HepG2 (cell line): ENCODE measurements around the gene MAP2K7. TPM values are rescaled to one million over a fixed set of nuclear protein-coding genes. Genes with fewer than 3 reads are reported as not detected.
A peak's percentile ranks its signal among the peaks of the same experiment; 100 is the strongest.

Experiments
- CBX5 ChIP-seq: sonication (generic); formaldehyde crosslinking; IDR thresholded peaks from 2 replicates; pipeline ENCODE4 v1.4.0; 2020; ENCODE audit warnings: missing genetic modification reagents, borderline replicate concordance
- GTF2F1 ChIP-seq: fragments of 150-350 bp; IDR thresholded peaks from 2 replicates; pipeline ENCODE4 v1.6.1; 2014; ENCODE audit warnings: low read length
- MAFK ChIP-seq, 2 experiments: IDR thresholded peaks in 1 of 2; conservative IDR thresholded peaks in 1 of 2; 2 replicates each; pipeline ENCODE4 v1.6.1; 2011; ENCODE audit warnings: improper control_type of control experiment in 2 of 2, low read length in 2 of 2
- NFE2L1 ChIP-seq: sonication (generic); formaldehyde crosslinking; IDR thresholded peaks from 2 replicates; pipeline ENCODE4 v1.4.0; 2020; ENCODE audit warnings: missing genetic modification reagents, mild to moderate bottlenecking, borderline replicate concordance
- PAF1 ChIP-seq: IDR thresholded peaks from 2 replicates; pipeline ENCODE4 v1.6.1; 2016; ENCODE audit warnings: missing genetic modification reagents, missing compliant biosample characterization
- PCBP2 ChIP-seq: fragments of 200-400 bp; formaldehyde crosslinking; optimal IDR thresholded peaks from 2 replicates; pipeline ENCODE3; 2018; ENCODE audit warnings: low read length, low read depth; ENCODE audit not compliant: poor library complexity, severe bottlenecking
- SOX6 ChIP-seq, 2 experiments: fragments of 450-650 bp in 1 of 2; sonication (generic) in 1 of 2; formaldehyde crosslinking in 1 of 2; IDR thresholded peaks; 2 replicates each; pipeline versions ENCODE4 v1.4.0 to v1.6.1; 2017 to 2020; ENCODE audit warnings: antibody characterized with exemption in 1 of 2, mild to moderate bottlenecking in 1 of 2, missing genetic modification reagents in 1 of 2
- ZFP1 ChIP-seq: IDR thresholded peaks from 2 replicates; pipeline ENCODE4 v1.6.1; 2016
- ZNF230 ChIP-seq: sonication (generic); formaldehyde crosslinking; IDR thresholded peaks from 2 replicates; pipeline ENCODE4 v1.4.0; 2020; ENCODE audit warnings: mild to moderate bottlenecking, missing genetic modification reagents
- ZNF432 ChIP-seq: sonication (generic); formaldehyde crosslinking; IDR thresholded peaks from 2 replicates; pipeline ENCODE4 v1.5.0; 2020; ENCODE audit warnings: missing genetic modification reagents, mild to moderate bottlenecking, borderline replicate concordance
- ZNF577 ChIP-seq: sonication (generic); formaldehyde crosslinking; IDR thresholded peaks from 2 replicates; pipeline ENCODE4 v1.4.0; 2020; ENCODE audit warnings: mild to moderate bottlenecking, low read depth, missing genetic modification reagents, borderline replicate concordance
- ZNF597 ChIP-seq: sonication (generic); formaldehyde crosslinking; IDR thresholded peaks from 2 replicates; pipeline ENCODE4 v1.5.0; 2020; ENCODE audit warnings: missing genetic modification reagents
- ZNF839 ChIP-seq: sonication (generic); formaldehyde crosslinking; IDR thresholded peaks from 2 replicates; pipeline ENCODE4 v1.4.0; 2020; ENCODE audit warnings: missing genetic modification reagents, mild to moderate bottlenecking, borderline replicate concordance
- polyA plus RNA-seq, 8 experiments: library from polyadenylated mRNA; depleted of rRNA in 3 of 8; stranded (reverse) in 7 of 8; unstranded in 1 of 8; fragments of >200 nt; fragmentation: Illumina TruSeq in 4 of 8; extraction: Trizol in 4 of 8; gene quantifications; 2 replicates each; pipeline versions ENCODE4 v1.2.1 to v1.2.3, GENCODE V29; 2011 to 2016; ENCODE audit warnings: low read depth in 4 of 8, missing spikeins in 1 of 8, mixed read lengths in 1 of 8; ENCODE audit not compliant: insufficient read depth in 1 of 8
- total RNA-seq, 5 experiments: library from RNA; depleted of rRNA; stranded (reverse); fragments of >200 nt; fragmentation: Illumina TruSeq; extraction: Trizol; gene quantifications; 2 replicates each; pipeline ENCODE4 v1.2.3, GENCODE V29; 2016; ENCODE audit warnings: low read depth in 1 of 5
- TF ChIP-seq, protein P1 (sequence below): sonication (generic); formaldehyde crosslinking; IDR thresholded peaks from 2 replicates; pipeline ENCODE4 v1.4.0; 2020; ENCODE audit warnings: missing genetic modification reagents
- TF ChIP-seq, protein P2 (sequence below): sonication (generic); formaldehyde crosslinking; IDR thresholded peaks from 2 replicates; pipeline ENCODE4 v1.5.0; 2020; ENCODE audit warnings: mild to moderate bottlenecking, missing genetic modification reagents, borderline replicate concordance
- TF ChIP-seq, protein P3 (sequence below): conservative IDR thresholded peaks from 2 replicates; pipeline ENCODE4 v1.6.1; 2018; ENCODE audit warnings: missing genetic modification reagents
- TF ChIP-seq, protein P4 (sequence below): sonication (generic); formaldehyde crosslinking; IDR thresholded peaks from 2 replicates; pipeline ENCODE4 v1.8.0; 2022; ENCODE audit warnings: mild to moderate bottlenecking, missing genetic modification reagents, moderate library complexity

Gene MAP2K7
- total and polyA plus RNA-seq, 2 of the 13 experiments (the other 11 are each of a cell fraction or from before 2014, with no cell fraction given): 9.0 to 10.8 TPM

DNA sequence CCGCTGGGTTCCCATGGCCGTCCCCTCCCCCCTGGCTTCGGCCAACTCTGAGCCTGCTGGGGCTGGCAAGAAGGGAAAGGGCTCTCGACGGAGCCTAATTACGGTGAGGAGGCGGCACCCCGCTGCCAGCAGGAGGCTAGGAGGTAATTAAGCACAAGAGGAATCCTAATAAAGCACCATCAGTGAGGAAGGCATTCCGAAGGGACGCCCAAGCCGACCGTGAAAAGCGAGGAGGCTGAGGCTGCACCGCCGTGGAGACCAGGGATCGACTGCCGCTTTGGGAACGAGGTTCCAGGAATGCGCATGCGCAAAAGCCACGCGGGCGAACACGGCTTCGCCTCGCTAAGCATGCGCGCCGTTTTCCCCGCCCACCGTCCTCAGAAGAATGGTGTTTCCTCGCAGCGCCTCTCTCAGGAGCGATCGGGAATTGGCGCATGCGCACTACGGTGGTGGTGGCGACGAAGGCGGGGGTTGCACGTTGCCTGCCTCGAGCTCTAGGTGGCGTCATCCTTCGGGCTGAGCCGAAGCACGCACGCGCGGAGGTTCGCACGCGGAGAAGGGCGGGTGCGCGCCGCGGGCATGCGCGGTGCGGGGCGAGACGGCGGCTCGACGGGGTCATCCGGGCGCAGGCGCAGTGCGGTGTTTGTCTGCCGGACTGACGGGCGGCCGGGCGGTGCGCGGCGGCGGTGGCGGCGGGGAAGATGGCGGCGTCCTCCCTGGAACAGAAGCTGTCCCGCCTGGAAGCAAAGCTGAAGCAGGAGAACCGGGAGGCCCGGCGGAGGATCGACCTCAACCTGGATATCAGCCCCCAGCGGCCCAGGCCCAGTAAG lies at the start of gene MAP2K7 (continued):
- TF ChIP-seq ZNF230: 0 out of 2 replicates have a peak, but pooled peaks have one; percentile 71
- TF ChIP-seq, protein P1, sequence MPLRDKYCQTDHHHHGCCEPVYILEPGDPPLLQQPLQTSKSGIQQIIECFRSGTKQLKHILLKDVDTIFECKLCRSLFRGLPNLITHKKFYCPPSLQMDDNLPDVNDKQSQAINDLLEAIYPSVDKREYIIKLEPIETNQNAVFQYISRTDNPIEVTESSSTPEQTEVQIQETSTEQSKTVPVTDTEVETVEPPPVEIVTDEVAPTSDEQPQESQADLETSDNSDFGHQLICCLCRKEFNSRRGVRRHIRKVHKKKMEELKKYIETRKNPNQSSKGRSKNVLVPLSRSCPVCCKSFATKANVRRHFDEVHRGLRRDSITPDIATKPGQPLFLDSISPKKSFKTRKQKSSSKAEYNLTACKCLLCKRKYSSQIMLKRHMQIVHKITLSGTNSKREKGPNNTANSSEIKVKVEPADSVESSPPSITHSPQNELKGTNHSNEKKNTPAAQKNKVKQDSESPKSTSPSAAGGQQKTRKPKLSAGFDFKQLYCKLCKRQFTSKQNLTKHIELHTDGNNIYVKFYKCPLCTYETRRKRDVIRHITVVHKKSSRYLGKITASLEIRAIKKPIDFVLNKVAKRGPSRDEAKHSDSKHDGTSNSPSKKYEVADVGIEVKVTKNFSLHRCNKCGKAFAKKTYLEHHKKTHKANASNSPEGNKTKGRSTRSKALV (CRISPR knock-in tag): peak; percentile 68; the same call in 1 of the 2 replicates
- no peak for TF ChIP-seq GTF2F1
- no peak for TF ChIP-seq NFE2L1
- 0 out of 2 replicates have a peak, but pooled peaks have one; percentile 18 for TF ChIP-seq ZFP1
- no peak for TF ChIP-seq ZNF432
- TF ChIP-seq ZNF577 (CRISPR knock-in tag): no peak
- no peak for TF ChIP-seq ZNF597 (CRISPR knock-in tag)
- TF ChIP-seq CBX5 (CRISPR knock-in tag): peak; percentile 87; the same call in 1 of the 2 replicates
- TF ChIP-seq, protein P2, sequence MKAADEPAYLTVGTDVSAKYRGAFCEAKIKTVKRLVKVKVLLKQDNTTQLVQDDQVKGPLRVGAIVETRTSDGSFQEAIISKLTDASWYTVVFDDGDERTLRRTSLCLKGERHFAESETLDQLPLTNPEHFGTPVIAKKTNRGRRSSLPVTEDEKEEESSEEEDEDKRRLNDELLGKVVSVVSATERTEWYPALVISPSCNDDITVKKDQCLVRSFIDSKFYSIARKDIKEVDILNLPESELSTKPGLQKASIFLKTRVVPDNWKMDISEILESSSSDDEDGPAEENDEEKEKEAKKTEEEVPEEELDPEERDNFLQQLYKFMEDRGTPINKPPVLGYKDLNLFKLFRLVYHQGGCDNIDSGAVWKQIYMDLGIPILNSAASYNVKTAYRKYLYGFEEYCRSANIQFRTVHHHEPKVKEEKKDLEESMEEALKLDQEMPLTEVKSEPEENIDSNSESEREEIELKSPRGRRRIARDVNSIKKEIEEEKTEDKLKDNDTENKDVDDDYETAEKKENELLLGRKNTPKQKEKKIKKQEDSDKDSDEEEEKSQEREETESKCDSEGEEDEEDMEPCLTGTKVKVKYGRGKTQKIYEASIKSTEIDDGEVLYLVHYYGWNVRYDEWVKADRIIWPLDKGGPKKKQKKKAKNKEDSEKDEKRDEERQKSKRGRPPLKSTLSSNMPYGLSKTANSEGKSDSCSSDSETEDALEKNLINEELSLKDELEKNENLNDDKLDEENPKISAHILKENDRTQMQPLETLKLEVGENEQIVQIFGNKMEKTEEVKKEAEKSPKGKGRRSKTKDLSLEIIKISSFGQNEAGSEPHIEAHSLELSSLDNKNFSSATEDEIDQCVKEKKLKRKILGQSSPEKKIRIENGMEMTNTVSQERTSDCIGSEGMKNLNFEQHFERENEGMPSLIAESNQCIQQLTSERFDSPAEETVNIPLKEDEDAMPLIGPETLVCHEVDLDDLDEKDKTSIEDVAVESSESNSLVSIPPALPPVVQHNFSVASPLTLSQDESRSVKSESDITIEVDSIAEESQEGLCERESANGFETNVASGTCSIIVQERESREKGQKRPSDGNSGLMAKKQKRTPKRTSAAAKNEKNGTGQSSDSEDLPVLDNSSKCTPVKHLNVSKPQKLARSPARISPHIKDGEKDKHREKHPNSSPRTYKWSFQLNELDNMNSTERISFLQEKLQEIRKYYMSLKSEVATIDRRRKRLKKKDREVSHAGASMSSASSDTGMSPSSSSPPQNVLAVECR: no peak; the same call in none of the 2 replicates
- TF ChIP-seq MAFK (conservative IDR thresholded peaks at IDR 0.05 in 1 of 2, IDR thresholded peaks at IDR 0.05 in 1 of 2; ENCODE audit: low read length in 2 of 2): no peak
- no peak for TF ChIP-seq PCBP2
- TF ChIP-seq, protein P3, sequence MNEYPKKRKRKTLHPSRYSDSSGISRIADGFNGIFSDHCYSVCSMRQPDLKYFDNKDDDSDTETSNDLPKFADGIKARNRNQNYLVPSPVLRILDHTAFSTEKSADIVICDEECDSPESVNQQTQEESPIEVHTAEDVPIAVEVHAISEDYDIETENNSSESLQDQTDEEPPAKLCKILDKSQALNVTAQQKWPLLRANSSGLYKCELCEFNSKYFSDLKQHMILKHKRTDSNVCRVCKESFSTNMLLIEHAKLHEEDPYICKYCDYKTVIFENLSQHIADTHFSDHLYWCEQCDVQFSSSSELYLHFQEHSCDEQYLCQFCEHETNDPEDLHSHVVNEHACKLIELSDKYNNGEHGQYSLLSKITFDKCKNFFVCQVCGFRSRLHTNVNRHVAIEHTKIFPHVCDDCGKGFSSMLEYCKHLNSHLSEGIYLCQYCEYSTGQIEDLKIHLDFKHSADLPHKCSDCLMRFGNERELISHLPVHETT (CRISPR knock-in tag): no peak; the same call in 1 of the 2 replicates
- TF ChIP-seq PAF1 (CRISPR knock-in tag): no peak
- no peak for TF ChIP-seq SOX6 (IDR thresholded peaks at IDR 0.05)
- TF ChIP-seq SOX6 (CRISPR knock-in tag; IDR thresholded peaks at IDR 0.05): peak; percentile 75
- no peak; the same call in 1 of the 2 replicates for TF ChIP-seq ZNF839 (CRISPR knock-in tag)
- TF ChIP-seq, protein P4, sequence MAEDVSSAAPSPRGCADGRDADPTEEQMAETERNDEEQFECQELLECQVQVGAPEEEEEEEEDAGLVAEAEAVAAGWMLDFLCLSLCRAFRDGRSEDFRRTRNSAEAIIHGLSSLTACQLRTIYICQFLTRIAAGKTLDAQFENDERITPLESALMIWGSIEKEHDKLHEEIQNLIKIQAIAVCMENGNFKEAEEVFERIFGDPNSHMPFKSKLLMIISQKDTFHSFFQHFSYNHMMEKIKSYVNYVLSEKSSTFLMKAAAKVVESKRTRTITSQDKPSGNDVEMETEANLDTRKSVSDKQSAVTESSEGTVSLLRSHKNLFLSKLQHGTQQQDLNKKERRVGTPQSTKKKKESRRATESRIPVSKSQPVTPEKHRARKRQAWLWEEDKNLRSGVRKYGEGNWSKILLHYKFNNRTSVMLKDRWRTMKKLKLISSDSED: no peak
